ENCODE data around the gene DPEP2NB. TPM values are rescaled to one million over a fixed set of nuclear protein-coding genes. Genes with fewer than 3 reads are reported as not detected.
A peak's percentile ranks its signal among the peaks of the same experiment; 100 is the strongest.
"Not testable (repeated sequence)": the region's sequence is repeated elsewhere in the genome, so short reads cannot be mapped to it uniquely, and the experiment has no call there.

Gene DPEP2NB
- total RNA-seq, 2 experiments from 2014 or later: not detected

- H3K9me3 Mint-ChIP-seq: no peaks in the 10 kb centered on the region
- H3K4me1 Mint-ChIP-seq: peaks cover 12% of the 10 kb centered on the region
- H3K27me3 Mint-ChIP-seq: no peaks in the 10 kb centered on the region
- peak overlapping the region; percentile 81 for H3K27ac Mint-ChIP-seq
- peak; percentile 92 for ATAC-seq (ENCODE audit: low read depth)
- peak overlapping the region; percentile 4 for H3K4me3 Mint-ChIP-seq
- POLR2A ChIA-PET: interaction anchor here (0.8 to 8.9 kb wide), 4 partner anchors 8 to 39 kb away, joined by 3 to 76 read pairs (median 3); partner anchors contain the start of genes DDX28 and DUS2
- H3K36me3 Mint-ChIP-seq: no peaks in the 10 kb centered on the region
- DNase-seq: no peak
Observed at GRCh38 chr16:68005786-68006286, 9.9 kb downstream of the DPEP2NB start.

- H3K4me1 Mint-ChIP-seq: peaks cover 17% of the 10 kb centered on the region
- H3K9me3 Mint-ChIP-seq: no peaks in the 10 kb centered on the region
- no peaks in the 10 kb centered on the region for H3K27me3 Mint-ChIP-seq
- no peak overlapping the region for H3K4me3 Mint-ChIP-seq
- no peaks in the 10 kb centered on the region for H3K36me3 Mint-ChIP-seq
- DNase-seq (no peak), ATAC-seq (ENCODE audit: low read depth) (no peak)
- peak overlapping the region; percentile 81 for H3K27ac Mint-ChIP-seq
- POLR2A ChIA-PET: interaction anchor here (0.9 to 8.9 kb wide), 3 partner anchors 7 to 17 kb away, joined by 3 to 76 read pairs (median 3); partner anchors contain the start of genes DDX28 and DUS2
Observed at GRCh38 chr16:68005211-68005610, 10.5 kb downstream of the DPEP2NB start.

GRCh38 chr16:68003031-68003430 lies 12.7 kb downstream of the DPEP2NB start:
- no peak overlapping the region for H3K27ac Mint-ChIP-seq
- no peak for ATAC-seq (ENCODE audit: low read depth)
- no peaks in the 10 kb centered on the region for H3K27me3 Mint-ChIP-seq
- no peak overlapping the region for H3K4me3 Mint-ChIP-seq
- POLR2A ChIA-PET: interaction anchor here (0.7 to 8.9 kb wide), 3 partner anchors 20 to 234 kb away, joined by 3 to 76 read pairs (median 4); partner anchors contain the start of genes DDX28 and DUS2
- H3K9me3 Mint-ChIP-seq: no peaks in the 10 kb centered on the region
- no peak for DNase-seq
- H3K36me3 Mint-ChIP-seq: no peaks in the 10 kb centered on the region
- H3K4me1 Mint-ChIP-seq: peaks cover 32% of the 10 kb centered on the region

GRCh38 chr16:68000450-68000849 lies 15.3 kb downstream of the DPEP2NB start:
- DNase-seq (no peak), ATAC-seq (ENCODE audit: low read depth) (no peak)
- H3K27ac Mint-ChIP-seq: peak overlapping the region; percentile 87
- peaks cover 3% of the 10 kb centered on the region for H3K9me3 Mint-ChIP-seq
- H3K4me1 Mint-ChIP-seq: peaks cover 27% of the 10 kb centered on the region
- no peak overlapping the region for H3K4me3 Mint-ChIP-seq
- H3K36me3 Mint-ChIP-seq: peaks cover 8% of the 10 kb centered on the region
- POLR2A ChIA-PET: interaction anchor here (0.7 to 8.9 kb wide), 4 partner anchors 22 to 82 kb away, joined by 3 to 76 read pairs (median 4); partner anchors contain the start of genes DDX28, DUS2 and SLC12A4
- H3K27me3 Mint-ChIP-seq: no peaks in the 10 kb centered on the region

GRCh38 chr16:67999985-68000384 lies 15.7 kb downstream of the DPEP2NB start:
- H3K27ac Mint-ChIP-seq: peak overlapping the region; percentile 87
- ATAC-seq (ENCODE audit: low read depth) (peak; percentile 8), DNase-seq (no peak)
- H3K4me1 Mint-ChIP-seq: peaks cover 30% of the 10 kb centered on the region
- H3K4me3 Mint-ChIP-seq: peak overlapping the region; percentile 58
- POLR2A ChIA-PET: interaction anchor here (0.7 to 8.9 kb wide), 5 partner anchors 23 to 87 kb away, joined by 3 to 76 read pairs (median 5); partner anchors contain the start of genes DDX28, DUS2 and SLC12A4
- H3K9me3 Mint-ChIP-seq: peaks cover 3% of the 10 kb centered on the region
- no peaks in the 10 kb centered on the region for H3K27me3 Mint-ChIP-seq
- H3K36me3 Mint-ChIP-seq: peaks cover 8% of the 10 kb centered on the region

GRCh38 chr16:67998779-67999688 lies 16.7 kb downstream of the DPEP2NB start, which contains the start of gene DPEP2:
Gene DPEP2 (minus strand): TSS chr16:67999484. CDS start chr16:67993212, 6,272 bp downstream.
- peak; percentile 65 for DNase-seq

GRCh38 chr16:67998231-67998778 lies 17.4 kb downstream of the DPEP2NB start:
- peak overlapping the region; percentile 58 for H3K4me3 Mint-ChIP-seq
- peak overlapping the region; percentile 87 for H3K27ac Mint-ChIP-seq
- not testable (repeated sequence) for H3K9me3 Mint-ChIP-seq; ATAC-seq (ENCODE audit: low read depth); H3K36me3 Mint-ChIP-seq; H3K27me3 Mint-ChIP-seq; DNase-seq
- POLR2A ChIA-PET: interaction anchor here (0.7 to 8.9 kb wide), 19 partner anchors 8 to 312 kb away, joined by 3 to 76 read pairs (median 5); partner anchors contain the start of genes DDX28, DPEP2NB, DUS2 and NFATC3
- peaks cover 37% of the 10 kb centered on the region for H3K4me1 Mint-ChIP-seq

More at GRCh38 chr16:67998779-67999688, 16.7 kb downstream of the DPEP2NB start, which contains the start of gene DPEP2:
- H3K4me3 Mint-ChIP-seq: peak within 1 kb of the TSS; percentile 58
- H3K9me3 Mint-ChIP-seq, H3K27me3 Mint-ChIP-seq, H3K36me3 Mint-ChIP-seq: not testable (repeated sequence)
- peak; percentile 92 for ATAC-seq (ENCODE audit: low read depth)
- H3K4me1 Mint-ChIP-seq: peaks cover 31% of the 10 kb centered on the region
- H3K27ac Mint-ChIP-seq: peak within 1 kb of the TSS; percentile 87
- POLR2A ChIA-PET: interaction anchor here (0.7 to 8.9 kb wide), 22 partner anchors 9 to 312 kb away, joined by 3 to 76 read pairs (median 5); partner anchors contain the start of genes DDX28, DPEP2NB, DUS2 and NFATC3

- POLR2A ChIA-PET: interaction anchor here (0.6 to 1.0 kb wide), 5 partner anchors 10 to 193 kb away, joined by 3 to 5 read pairs (median 4); partner anchors contain the start of genes DDX28 and DUS2
- no peak overlapping the region for H3K27ac Mint-ChIP-seq
- H3K36me3 Mint-ChIP-seq: peaks cover 8% of the 10 kb centered on the region
Observed at GRCh38 chr16:67996666-67997065, 19.0 kb downstream of the DPEP2NB start.

GRCh38 chr16:67995423-67995822 lies 20.3 kb downstream of the DPEP2NB start:
- peaks cover 3% of the 10 kb centered on the region for H3K9me3 Mint-ChIP-seq
- no peak overlapping the region for H3K4me3 Mint-ChIP-seq
- DNase-seq (no peak), ATAC-seq (ENCODE audit: low read depth) (no peak)
- POLR2A ChIA-PET: interaction anchor here (0.6 to 1.3 kb wide), 2 partner anchors 37 to 50 kb away, joined by 3 to 4 read pairs; no protein-coding TSS in a partner anchor
- no peak overlapping the region for H3K27ac Mint-ChIP-seq
- H3K4me1 Mint-ChIP-seq: peaks cover 34% of the 10 kb centered on the region
- H3K27me3 Mint-ChIP-seq: no peaks in the 10 kb centered on the region
- H3K36me3 Mint-ChIP-seq: peaks cover 8% of the 10 kb centered on the region

More at GRCh38 chr16:67996666-67997065, 19.0 kb downstream of the DPEP2NB start:
- DNase-seq (no peak), ATAC-seq (ENCODE audit: low read depth) (no peak)
- Mint-ChIP-seq H3K4me3 (no peak overlapping the region), H3K9me3 (peaks cover 3% of the 10 kb centered on the region), H3K27me3 (no peaks in the 10 kb centered on the region), H3K4me1 (peaks cover 37% of the 10 kb centered on the region)

- Mint-ChIP-seq H3K4me1 (peaks cover 20% of the 10 kb centered on the region), H3K4me3 (peak overlapping the region; percentile 87), H3K27ac (peak overlapping the region; percentile 99)
- H3K9me3 Mint-ChIP-seq, H3K27me3 Mint-ChIP-seq, H3K36me3 Mint-ChIP-seq: not testable (repeated sequence)
- DNase-seq: peak; percentile 56
- peak; percentile 24 for ATAC-seq (ENCODE audit: low read depth)
- POLR2A ChIA-PET: interaction anchor here (0.8 to 1.2 kb wide), 4 partner anchors 9 to 29 kb away, joined by 3 to 7 read pairs (median 4); partner anchors contain the start of genes DDX28 and DUS2
Observed at GRCh38 chr16:67994040-67994408, 21.7 kb downstream of the DPEP2NB start.

- POLR2A ChIA-PET: interaction anchor here (0.8 to 1.2 kb wide), 4 partner anchors 9 to 30 kb away, joined by 3 to 7 read pairs (median 4); partner anchors contain the start of genes DDX28 and DUS2
- DNase-seq (peak; percentile 92), ATAC-seq (ENCODE audit: low read depth) (peak; percentile 86)
- Mint-ChIP-seq H3K27ac (peak overlapping the region; percentile 99), H3K4me3 (peak overlapping the region; percentile 87), H3K27me3 (no peaks in the 10 kb centered on the region), H3K9me3 (peaks cover 3% of the 10 kb centered on the region), H3K36me3 (peaks cover 8% of the 10 kb centered on the region), H3K4me1 (peaks cover 16% of the 10 kb centered on the region)
Observed at GRCh38 chr16:67993207-67994039, 22.3 kb downstream of the DPEP2NB start.
